ENCODE results near the gene BRSK1. TPM values are rescaled to one million over a fixed set of nuclear protein-coding genes. Genes with fewer than 3 reads are reported as not detected.

The BRSK1 gene
- total and polyA plus RNA-seq, 2 of the 13 experiments (the other 11 are each of a cell fraction or from before 2014, with no cell fraction given) = 0.18 to 1.2 TPM

- TF ChIP-seq, protein P1, sequence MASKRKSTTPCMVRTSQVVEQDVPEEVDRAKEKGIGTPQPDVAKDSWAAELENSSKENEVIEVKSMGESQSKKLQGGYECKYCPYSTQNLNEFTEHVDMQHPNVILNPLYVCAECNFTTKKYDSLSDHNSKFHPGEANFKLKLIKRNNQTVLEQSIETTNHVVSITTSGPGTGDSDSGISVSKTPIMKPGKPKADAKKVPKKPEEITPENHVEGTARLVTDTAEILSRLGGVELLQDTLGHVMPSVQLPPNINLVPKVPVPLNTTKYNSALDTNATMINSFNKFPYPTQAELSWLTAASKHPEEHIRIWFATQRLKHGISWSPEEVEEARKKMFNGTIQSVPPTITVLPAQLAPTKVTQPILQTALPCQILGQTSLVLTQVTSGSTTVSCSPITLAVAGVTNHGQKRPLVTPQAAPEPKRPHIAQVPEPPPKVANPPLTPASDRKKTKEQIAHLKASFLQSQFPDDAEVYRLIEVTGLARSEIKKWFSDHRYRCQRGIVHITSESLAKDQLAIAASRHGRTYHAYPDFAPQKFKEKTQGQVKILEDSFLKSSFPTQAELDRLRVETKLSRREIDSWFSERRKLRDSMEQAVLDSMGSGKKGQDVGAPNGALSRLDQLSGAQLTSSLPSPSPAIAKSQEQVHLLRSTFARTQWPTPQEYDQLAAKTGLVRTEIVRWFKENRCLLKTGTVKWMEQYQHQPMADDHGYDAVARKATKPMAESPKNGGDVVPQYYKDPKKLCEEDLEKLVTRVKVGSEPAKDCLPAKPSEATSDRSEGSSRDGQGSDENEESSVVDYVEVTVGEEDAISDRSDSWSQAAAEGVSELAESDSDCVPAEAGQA (IDR thresholded peaks at IDR 0.05; ENCODE audit: low read depth) = peak; percentile 53; the same call in 1 of the 2 replicates
- TF ChIP-seq, protein P1 (CRISPR knock-in tag; IDR thresholded peaks at IDR 0.05; ENCODE audit: borderline replicate concordance) = peak; percentile 36; the same call in 1 of the 2 replicates
- TF ChIP-seq ZNF850 (CRISPR knock-in tag; conservative IDR thresholded peaks at IDR 0.05) (no peak), ZNF496 (CRISPR knock-in tag; IDR thresholded peaks at IDR 0.05; ENCODE audit: insufficient replicate concordance) (no peak), ZNF441 (CRISPR knock-in tag; IDR thresholded peaks at IDR 0.05; ENCODE audit: borderline replicate concordance) (peak; percentile 52; the same call in 1 of the 2 replicates), ZZZ3 (CRISPR knock-in tag; IDR thresholded peaks at IDR 0.05; ENCODE audit: borderline replicate concordance) (0 out of 2 replicates have a peak, but pooled peaks have one; percentile 19), HDAC6 (IDR thresholded peaks at IDR 0.05; ENCODE audit: low read depth, low read length) (no peak), PHB2 (IDR thresholded peaks at IDR 0.05; ENCODE audit: partially characterized antibody) (no peak), THYN1 (CRISPR knock-in tag; IDR thresholded peaks at IDR 0.05; ENCODE audit: borderline replicate concordance, low read depth) (no peak), THRA (CRISPR knock-in tag; IDR thresholded peaks at IDR 0.05; ENCODE audit: borderline replicate concordance) (peak; percentile 92), ZSCAN25 (CRISPR knock-in tag; IDR thresholded peaks at IDR 0.05) (no peak; the same call in 1 of the 2 replicates), ZNF101 (CRISPR knock-in tag; IDR thresholded peaks at IDR 0.05; ENCODE audit: borderline replicate concordance, low read depth) (no peak), ZSCAN22 (CRISPR knock-in tag; IDR thresholded peaks at IDR 0.05) (no peak), ZSCAN30 (CRISPR knock-in tag; IDR thresholded peaks at IDR 0.05) (no peak), PBX2 (CRISPR knock-in tag; IDR thresholded peaks at IDR 0.05) (no peak), ISL2 (CRISPR knock-in tag; IDR thresholded peaks at IDR 0.05) (peak; percentile 81; the same call in 1 of the 2 replicates), MTA1 (CRISPR knock-in tag; IDR thresholded peaks at IDR 0.05; ENCODE audit: borderline replicate concordance) (no peak), ISX (CRISPR knock-in tag; conservative IDR thresholded peaks at IDR 0.05) (no peak), ADNP (CRISPR knock-in tag; IDR thresholded peaks at IDR 0.05) (no peak), ZNF335 (CRISPR knock-in tag; IDR thresholded peaks at IDR 0.05) (peak; percentile 74)
- TF ChIP-seq, protein P2, sequence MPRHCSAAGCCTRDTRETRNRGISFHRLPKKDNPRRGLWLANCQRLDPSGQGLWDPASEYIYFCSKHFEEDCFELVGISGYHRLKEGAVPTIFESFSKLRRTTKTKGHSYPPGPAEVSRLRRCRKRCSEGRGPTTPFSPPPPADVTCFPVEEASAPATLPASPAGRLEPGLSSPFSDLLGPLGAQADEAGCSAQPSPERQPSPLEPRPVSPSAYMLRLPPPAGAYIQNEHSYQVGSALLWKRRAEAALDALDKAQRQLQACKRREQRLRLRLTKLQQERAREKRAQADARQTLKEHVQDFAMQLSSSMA (CRISPR knock-in tag; IDR thresholded peaks at IDR 0.05) = peak; percentile 71; the same call in 1 of the 2 replicates
Measured at GRCh38 chr19:55258828-55259539, 24.8 kb upstream of the BRSK1 start, which contains the start of gene PPP6R1 (continued).
